Kidney (tissue), 14 donors: ENCODE data around the gene USP3. TPM values are rescaled to one million over a fixed set of nuclear protein-coding genes. Genes with fewer than 3 reads are reported as not detected.

Source experiments
- DNase-seq, 5 donors: peaks; one replicate each; pipeline ENCODE4 v3.0.0-alpha.2; 2013 to 2020
- FAIRE-seq: peaks from 2 replicates; lab custom pipeline; 2012; peaks lifted over from hg19 to GRCh38; lab: Jason Lieb, UNC
- H3K27ac ChIP-seq, 2 donors: one replicate each; pipeline ENCODE4 v1.7.0; 2013; ENCODE audit warnings: low read depth in 2 of 2, low read length in 2 of 2, inconsistent platforms in 1 of 2
- H3K27me3 ChIP-seq: one replicate; pipeline ENCODE4 v1.7.1; 2013; ENCODE audit warnings: low read length, inconsistent platforms; ENCODE audit not compliant: control insufficient read depth, insufficient read depth
- H3K36me3 ChIP-seq, 3 donors: one replicate each; pipeline versions ENCODE4 v1.7.0 to v1.7.1; 2013; ENCODE audit warnings: low read length in 3 of 3, control low read depth in 1 of 3, inconsistent platforms in 1 of 3; ENCODE audit not compliant: insufficient read depth in 3 of 3, control insufficient read depth in 2 of 3
- H3K4me1 ChIP-seq, 3 donors: one replicate each; pipeline versions ENCODE4 v1.7.0 to v1.7.1; 2013; ENCODE audit warnings: low read length in 3 of 3, inconsistent platforms in 1 of 3, low read depth in 1 of 3; ENCODE audit not compliant: control insufficient read depth in 2 of 3, insufficient read depth in 2 of 3
- H3K4me3 ChIP-seq, 3 donors: one replicate each; pipeline versions ENCODE4 v1.7.0 to v1.8.1; 2013; ENCODE audit warnings: low read length in 3 of 3, control low read depth in 1 of 3, inconsistent platforms in 1 of 3
- H3K9ac ChIP-seq, 3 donors: one replicate each; pipeline versions ENCODE4 v1.7.0 to v1.7.1; 2013; ENCODE audit warnings: low read length in 3 of 3, control low read depth in 1 of 3, inconsistent platforms in 1 of 3
- H3K9me3 ChIP-seq, 3 donors: one replicate each; pipeline versions ENCODE4 v1.7.0 to v1.7.1; 2013; ENCODE audit warnings: low read length in 3 of 3, control low read depth in 1 of 3, inconsistent platforms in 1 of 3; ENCODE audit not compliant: control insufficient read depth in 2 of 3, insufficient read depth in 1 of 3
- CTCF ChIP-seq: IDR thresholded peaks from 3 replicates; pipeline ENCODE4 v1.5.1; 2012; ENCODE audit warnings: mild to moderate bottlenecking, moderate library complexity, borderline replicate concordance; ENCODE audit not compliant: insufficient read depth; ENCODE audit errors: extremely low read depth
- intact Hi-C: fragments of 100-400 bp; cut with DNase I; formaldehyde crosslinking; loops from one replicate; pipeline ENCODE4 v1.11.1; 2022
- polyA plus RNA-seq: library from polyadenylated mRNA; stranded (reverse); fragments of 350-450 nt; fragmentation: Illumina TruSeq; extraction: RNeasy Lipid Tissue Mini Kit (QIAGEN cat#74804); gene quantifications from one replicate; pipeline ENCODE4 v1.2.3, GENCODE V29; 2014; ENCODE audit warnings: low read depth, low replicate concordance; ENCODE audit not compliant: insufficient read depth
- total RNA-seq: library from RNA; stranded (reverse); fragmentation: NEBNext Ultra II Directional; extraction: Animal tissue kit (Norgen Biotek cat#: 25700); gene quantifications from one replicate; pipeline ENCODE4 v1.2.1, GENCODE V29; 2021
- donor health status: control.
- donor health status: control.
- donor health status: control.
- donor health status: control.
- donor health status: control.
- donor health status: DM: yes; HTN: yes; CAD: no.
- donor health status: Normal renal cell carcinoma (clear cell type).

The USP3 gene
- total and polyA plus RNA-seq, 2 donors from 2014 or later = 25.2 to 72.5 TPM

DNA sequence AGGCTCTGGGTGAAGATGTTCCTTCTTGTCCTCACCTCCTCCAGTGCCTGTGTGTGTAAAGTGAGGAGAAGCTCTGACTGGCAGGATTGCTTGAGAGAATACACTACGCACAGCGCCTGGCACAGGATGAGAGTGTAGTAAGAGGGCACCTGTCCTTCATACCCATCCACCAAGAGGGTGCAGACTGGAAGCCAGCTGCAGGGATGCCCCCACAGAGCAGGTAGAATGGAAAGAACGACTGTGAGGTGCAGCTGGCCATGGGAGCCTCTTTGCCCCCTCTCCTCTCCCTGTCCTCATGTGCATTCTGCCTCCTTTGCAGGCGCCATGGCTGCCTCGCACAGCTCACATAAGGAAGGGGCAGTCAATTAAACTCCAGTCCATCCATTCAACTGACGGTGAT is 105.1 kb downstream of the USP3 start:
- peaks cover 7 to 35% (median 30%) of the 10 kb centered on the region in 3 donors for H3K4me1 ChIP-seq
- intact Hi-C loops = no loop called here
- H3K27ac ChIP-seq = no peak overlapping the region
- no peaks in the 10 kb centered on the region for H3K9me3 ChIP-seq
- FAIRE-seq (no peak), DNase-seq (no peak)
- H3K27me3 ChIP-seq = no peaks in the 10 kb centered on the region
- no peak overlapping the region for H3K9ac ChIP-seq
- TF ChIP-seq CTCF = no peak
- peaks cover 6 to 19% (median 17%) of the 10 kb centered on the region in 3 donors for H3K36me3 ChIP-seq
- no peak overlapping the region for H3K4me3 ChIP-seq

DNA sequence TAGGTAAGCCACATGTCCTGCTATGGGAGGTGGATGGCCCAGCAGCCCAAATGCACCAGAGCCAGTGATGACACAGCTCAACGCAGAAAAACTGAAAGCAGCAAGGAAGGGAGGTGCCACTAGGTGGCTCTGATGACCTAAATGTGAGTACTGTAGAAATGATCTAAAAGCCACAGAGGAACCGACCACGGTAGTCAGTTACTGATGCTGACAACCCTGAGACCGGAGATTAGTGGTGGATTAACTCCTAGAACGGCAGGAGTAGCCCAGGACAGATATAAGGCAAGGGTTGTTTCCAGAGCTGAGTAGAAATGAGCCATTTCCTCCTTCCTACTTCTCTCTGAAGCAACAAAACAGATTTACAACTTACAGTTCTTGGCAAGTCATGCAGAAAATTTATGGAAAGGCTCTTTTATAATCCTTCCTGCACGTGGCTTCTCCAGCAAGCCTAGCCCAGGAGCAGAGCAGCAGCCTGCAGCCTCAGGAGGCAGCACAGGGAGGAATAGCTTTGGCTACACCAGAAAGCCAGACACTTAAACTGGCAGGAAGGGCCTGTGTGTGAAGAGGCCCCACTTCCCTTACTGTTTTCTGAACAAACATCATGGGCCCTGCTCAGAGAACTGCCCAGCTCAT is 105.9 kb downstream of the USP3 start:
- Histone ChIP-seq H3K36me3 (peaks cover 9 to 20% (median 19%) of the 10 kb centered on the region in 3 donors), H3K27ac (peak overlapping the region; percentile 61 to 64), H3K4me1 (peaks cover 7 to 35% (median 33%) of the 10 kb centered on the region in 3 donors), H3K9ac (peak overlapping the region in 2 of 3 donors; percentile 19 to 48), H3K9me3 (no peaks in the 10 kb centered on the region), H3K27me3 (no peaks in the 10 kb centered on the region), H3K4me3 (peak overlapping the region; percentile 2 to 21 (median 18))
- TF ChIP-seq CTCF = peak; percentile 74
- peak in 4 of 5 donors; percentile 76 to 95 (median 88) for DNase-seq
- no peak for FAIRE-seq
- intact Hi-C loops = no loop called here

DNA sequence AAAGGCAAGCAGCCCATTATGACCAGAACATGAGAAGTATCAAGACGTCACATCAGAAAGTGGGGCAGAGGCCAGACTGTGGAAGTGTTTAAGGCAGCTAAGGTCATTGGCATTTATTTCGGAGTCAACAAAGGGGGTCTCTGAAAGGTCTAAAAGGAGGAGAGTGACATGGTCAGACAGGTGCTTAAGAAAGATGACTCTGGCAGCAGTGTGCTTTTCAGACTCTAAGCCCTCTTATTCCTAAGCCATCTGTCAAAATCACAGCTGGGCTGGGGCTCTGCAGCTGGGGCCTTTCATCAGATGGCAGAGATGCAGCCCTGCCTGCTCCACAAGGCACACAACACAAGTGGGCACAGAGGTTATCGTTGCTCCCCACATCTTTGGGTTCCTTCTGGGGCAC is 106.8 kb downstream of the USP3 start:
- peaks cover 9 to 23% (median 19%) of the 10 kb centered on the region in 3 donors for H3K36me3 ChIP-seq
- FAIRE-seq (no peak), DNase-seq (peak in 2 of 5 donors; percentile 30 to 41)
- no peaks in the 10 kb centered on the region for H3K9me3 ChIP-seq
- TF ChIP-seq CTCF = no peak
- peaks cover 7 to 31% (median 28%) of the 10 kb centered on the region in 3 donors for H3K4me1 ChIP-seq
- intact Hi-C loops = no loop called here
- H3K27me3 ChIP-seq = no peaks in the 10 kb centered on the region
- peak overlapping the region in 2 of 3 donors; percentile 34 to 48 for H3K9ac ChIP-seq
- peak overlapping the region; percentile 61 to 64 for H3K27ac ChIP-seq
- no peak overlapping the region for H3K4me3 ChIP-seq

GRCh38 chr15:63612300-63612699 is 107.9 kb downstream of the USP3 start:
- H3K9ac ChIP-seq = no peak overlapping the region
- no peaks in the 10 kb centered on the region for H3K27me3 ChIP-seq
- H3K36me3 ChIP-seq = peaks cover 9 to 23% (median 19%) of the 10 kb centered on the region in 3 donors
- peak overlapping the region in 1 of 2 donors; percentile 64 for H3K27ac ChIP-seq
- intact Hi-C loops = no loop called here
- DNase-seq (no peak), FAIRE-seq (no peak)
- peaks cover 7 to 35% (median 28%) of the 10 kb centered on the region in 3 donors for H3K4me1 ChIP-seq
- H3K4me3 ChIP-seq = no peak overlapping the region
- no peaks in the 10 kb centered on the region for H3K9me3 ChIP-seq
- no peak for TF ChIP-seq CTCF
